ENCODE results near the gene DTX1.

The DTX1 gene

DNA sequence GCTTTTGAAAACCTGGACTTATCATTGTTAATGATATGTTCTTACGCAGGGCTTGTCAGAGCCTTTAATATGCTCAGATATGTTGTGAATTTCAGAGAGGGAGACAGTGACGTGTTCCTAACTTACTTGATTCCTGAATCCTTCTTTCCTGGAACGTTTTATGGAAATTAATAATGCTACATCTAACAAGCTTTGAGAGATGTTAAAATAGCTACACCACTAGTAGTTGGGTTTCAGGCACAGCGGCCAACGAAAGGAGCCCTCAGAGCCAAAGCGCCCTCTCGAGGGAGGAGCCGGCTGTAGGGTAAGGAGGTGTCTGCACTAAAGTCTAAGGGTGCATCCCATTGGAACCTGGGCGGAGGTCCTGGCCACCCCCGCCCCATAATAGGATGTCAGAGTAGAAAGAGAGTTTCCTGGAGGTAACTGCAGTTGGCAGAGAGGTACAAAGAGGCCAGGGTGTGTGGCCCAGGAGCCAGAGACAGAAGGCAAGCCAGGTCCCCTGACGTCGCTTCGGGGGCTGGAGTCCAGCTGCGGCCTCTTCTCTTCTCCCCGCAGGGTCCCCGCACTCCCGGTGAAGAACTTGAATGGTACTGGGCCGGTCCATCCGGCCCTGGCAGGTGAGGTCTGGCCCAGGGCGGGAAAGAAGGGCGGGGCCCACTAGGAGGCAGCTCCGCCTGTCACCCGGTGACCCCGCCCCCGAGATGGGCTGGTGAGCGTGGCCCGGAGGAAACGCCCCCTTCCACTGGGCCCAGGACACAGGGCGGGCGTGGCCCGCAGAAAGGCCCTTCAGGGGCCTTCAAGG, 36.3 kb downstream of the DTX1 start:
- ChIA-PET CTCF (interaction anchor here (0.7 to 1.6 kb wide), 5 partner anchors 9 to 86 kb away, joined by 3 to 6 read pairs (median 4); no protein-coding TSS in a partner anchor), POLR2A (interaction anchor here (0.7 kb wide), 1 partner anchor 685 kb away, joined by 4 read pairs; no protein-coding TSS in a partner anchor)
- Histone ChIP-seq H3K36me3 (ENCODE audit: control insufficient read depth in 2 of 2, insufficient read depth in 1 of 2, low read length in 2 of 2) (no peaks in the 10 kb centered on the region), H3K9me3 (ENCODE audit: control insufficient read depth, insufficient read depth, low read depth, low read length) (no peaks in the 10 kb centered on the region), H3K4me1 (ENCODE audit: control insufficient read depth, insufficient read depth, low read length) (no peaks in the 10 kb centered on the region), H3K27ac (ENCODE audit: extremely low read depth, low read depth, low read length) (no peak overlapping the region), H3K4me3 (ENCODE audit: low read depth, low read length) (no peak overlapping the region)
- peak; percentile 90 for TF ChIP-seq ZNF239 (tag by site-specific recombination; IDR thresholded peaks at IDR 0.05)
- TF ChIP-seq, protein P1, sequence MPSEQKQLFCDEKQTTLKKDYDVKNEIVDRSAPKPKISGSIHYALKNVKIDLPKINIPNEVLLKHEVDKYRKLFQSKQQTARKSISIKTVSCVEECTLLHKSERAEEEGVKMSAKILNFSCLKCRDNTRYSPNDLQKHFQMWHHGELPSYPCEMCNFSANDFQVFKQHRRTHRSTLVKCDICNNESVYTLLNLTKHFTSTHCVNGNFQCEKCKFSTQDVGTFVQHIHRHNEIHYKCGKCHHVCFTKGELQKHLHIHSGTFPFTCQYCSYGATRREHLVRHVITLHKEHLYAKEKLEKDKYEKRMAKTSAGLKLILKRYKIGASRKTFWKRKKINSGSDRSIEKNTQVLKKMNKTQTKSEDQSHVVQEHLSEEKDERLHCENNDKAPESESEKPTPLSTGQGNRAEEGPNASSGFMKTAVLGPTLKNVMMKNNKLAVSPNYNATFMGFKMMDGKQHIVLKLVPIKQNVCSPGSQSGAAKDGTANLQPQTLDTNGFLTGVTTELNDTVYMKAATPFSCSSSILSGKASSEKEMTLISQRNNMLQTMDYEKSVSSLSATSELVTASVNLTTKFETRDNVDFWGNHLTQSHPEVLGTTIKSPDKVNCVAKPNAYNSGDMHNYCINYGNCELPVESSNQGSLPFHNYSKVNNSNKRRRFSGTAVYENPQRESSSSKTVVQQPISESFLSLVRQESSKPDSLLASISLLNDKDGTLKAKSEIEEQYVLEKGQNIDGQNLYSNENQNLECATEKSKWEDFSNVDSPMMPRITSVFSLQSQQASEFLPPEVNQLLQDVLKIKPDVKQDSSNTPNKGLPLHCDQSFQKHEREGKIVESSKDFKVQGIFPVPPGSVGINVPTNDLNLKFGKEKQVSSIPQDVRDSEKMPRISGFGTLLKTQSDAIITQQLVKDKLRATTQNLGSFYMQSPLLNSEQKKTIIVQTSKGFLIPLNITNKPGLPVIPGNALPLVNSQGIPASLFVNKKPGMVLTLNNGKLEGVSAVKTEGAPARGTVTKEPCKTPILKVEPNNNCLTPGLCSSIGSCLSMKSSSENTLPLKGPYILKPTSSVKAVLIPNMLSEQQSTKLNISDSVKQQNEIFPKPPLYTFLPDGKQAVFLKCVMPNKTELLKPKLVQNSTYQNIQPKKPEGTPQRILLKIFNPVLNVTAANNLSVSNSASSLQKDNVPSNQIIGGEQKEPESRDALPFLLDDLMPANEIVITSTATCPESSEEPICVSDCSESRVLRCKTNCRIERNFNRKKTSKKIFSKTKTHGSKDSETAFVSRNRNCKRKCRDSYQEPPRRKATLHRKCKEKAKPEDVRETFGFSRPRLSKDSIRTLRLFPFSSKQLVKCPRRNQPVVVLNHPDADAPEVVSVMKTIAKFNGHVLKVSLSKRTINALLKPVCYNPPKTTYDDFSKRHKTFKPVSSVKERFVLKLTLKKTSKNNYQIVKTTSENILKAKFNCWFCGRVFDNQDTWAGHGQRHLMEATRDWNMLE (tag by site-specific recombination; conservative IDR thresholded peaks at IDR 0.05; ENCODE audit: low read depth), result no peak
- TF ChIP-seq KLF8 (tag by site-specific recombination; IDR thresholded peaks at IDR 0.05), result peak; percentile 55
- TF ChIP-seq, protein P2, sequence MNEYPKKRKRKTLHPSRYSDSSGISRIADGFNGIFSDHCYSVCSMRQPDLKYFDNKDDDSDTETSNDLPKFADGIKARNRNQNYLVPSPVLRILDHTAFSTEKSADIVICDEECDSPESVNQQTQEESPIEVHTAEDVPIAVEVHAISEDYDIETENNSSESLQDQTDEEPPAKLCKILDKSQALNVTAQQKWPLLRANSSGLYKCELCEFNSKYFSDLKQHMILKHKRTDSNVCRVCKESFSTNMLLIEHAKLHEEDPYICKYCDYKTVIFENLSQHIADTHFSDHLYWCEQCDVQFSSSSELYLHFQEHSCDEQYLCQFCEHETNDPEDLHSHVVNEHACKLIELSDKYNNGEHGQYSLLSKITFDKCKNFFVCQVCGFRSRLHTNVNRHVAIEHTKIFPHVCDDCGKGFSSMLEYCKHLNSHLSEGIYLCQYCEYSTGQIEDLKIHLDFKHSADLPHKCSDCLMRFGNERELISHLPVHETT (tag by site-specific recombination; IDR thresholded peaks at IDR 0.05), result no peak
- TF ChIP-seq KLF1 (tag by site-specific recombination; IDR thresholded peaks at IDR 0.05), result peak; percentile 93
- no peak for TF ChIP-seq ZNF311 (tag by site-specific recombination; IDR thresholded peaks at IDR 0.05; ENCODE audit: borderline replicate concordance)

DNA sequence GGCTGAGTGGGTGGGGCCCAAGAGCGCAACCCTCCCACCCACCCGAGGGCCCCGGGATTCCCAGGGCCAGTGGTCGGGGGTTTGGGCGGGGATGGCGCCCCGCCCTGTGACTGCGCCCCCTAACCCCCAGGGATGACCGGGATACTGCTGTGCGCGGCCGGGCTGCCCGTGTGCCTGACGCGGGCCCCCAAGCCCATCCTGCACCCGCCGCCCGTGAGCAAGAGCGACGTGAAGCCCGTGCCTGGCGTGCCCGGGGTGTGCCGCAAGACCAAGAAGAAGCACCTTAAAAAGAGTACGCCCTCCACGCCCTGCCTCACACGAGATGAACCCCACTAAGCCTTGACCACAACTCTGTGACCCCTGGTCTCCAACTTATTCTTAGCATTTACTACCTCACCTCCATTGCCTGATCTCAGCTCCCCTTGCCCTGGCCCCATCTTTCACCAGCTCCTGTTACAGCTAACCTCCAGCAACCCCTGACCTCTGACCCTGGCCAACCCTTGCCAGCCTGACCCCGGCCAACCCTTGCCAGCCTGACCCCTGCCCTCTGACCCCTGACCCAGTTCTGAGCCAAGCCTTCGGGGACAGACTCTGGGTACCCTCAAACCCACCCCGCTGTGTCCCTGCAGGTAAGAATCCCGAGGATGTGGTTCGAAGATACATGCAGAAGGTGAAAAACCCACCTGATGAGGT, 37.0 kb downstream of the DTX1 start:
- ChIA-PET CTCF (interaction anchor here (0.9 to 1.6 kb wide), 3 partner anchors 30 to 45 kb away, joined by 3 to 6 read pairs (median 4); no protein-coding TSS in a partner anchor), POLR2A (no interaction called here)
- no peaks in the 10 kb centered on the region for H3K9me3 ChIP-seq (ENCODE audit: control insufficient read depth, insufficient read depth, low read depth, low read length)
- TF ChIP-seq ZNF184 (tag by site-specific recombination; IDR thresholded peaks at IDR 0.05), result no peak
- no peak for TF ChIP-seq ZNF114 (tag by site-specific recombination; IDR thresholded peaks at IDR 0.05)
- no peak for TF ChIP-seq HOXA7 (CRISPR knock-in tag; IDR thresholded peaks at IDR 0.05; ENCODE audit: borderline replicate concordance)
- no peak for TF ChIP-seq ZNF24 (tag by site-specific recombination; IDR thresholded peaks at IDR 0.05)
- TF ChIP-seq, protein P3, sequence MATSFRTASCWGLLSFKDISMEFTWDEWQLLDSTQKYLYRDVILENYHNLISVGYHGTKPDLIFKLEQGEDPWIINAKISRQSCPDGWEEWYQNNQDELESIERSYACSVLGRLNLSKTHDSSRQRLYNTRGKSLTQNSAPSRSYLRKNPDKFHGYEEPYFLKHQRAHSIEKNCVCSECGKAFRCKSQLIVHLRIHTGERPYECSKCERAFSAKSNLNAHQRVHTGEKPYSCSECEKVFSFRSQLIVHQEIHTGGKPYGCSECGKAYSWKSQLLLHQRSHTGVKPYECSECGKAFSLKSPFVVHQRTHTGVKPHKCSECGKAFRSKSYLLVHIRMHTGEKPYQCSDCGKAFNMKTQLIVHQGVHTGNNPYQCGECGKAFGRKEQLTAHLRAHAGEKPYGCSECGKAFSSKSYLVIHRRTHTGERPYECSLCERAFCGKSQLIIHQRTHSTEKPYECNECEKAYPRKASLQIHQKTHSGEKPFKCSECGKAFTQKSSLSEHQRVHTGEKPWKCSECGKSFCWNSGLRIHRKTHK (tag by site-specific recombination; IDR thresholded peaks at IDR 0.05), result no peak
- TF ChIP-seq, protein P4, sequence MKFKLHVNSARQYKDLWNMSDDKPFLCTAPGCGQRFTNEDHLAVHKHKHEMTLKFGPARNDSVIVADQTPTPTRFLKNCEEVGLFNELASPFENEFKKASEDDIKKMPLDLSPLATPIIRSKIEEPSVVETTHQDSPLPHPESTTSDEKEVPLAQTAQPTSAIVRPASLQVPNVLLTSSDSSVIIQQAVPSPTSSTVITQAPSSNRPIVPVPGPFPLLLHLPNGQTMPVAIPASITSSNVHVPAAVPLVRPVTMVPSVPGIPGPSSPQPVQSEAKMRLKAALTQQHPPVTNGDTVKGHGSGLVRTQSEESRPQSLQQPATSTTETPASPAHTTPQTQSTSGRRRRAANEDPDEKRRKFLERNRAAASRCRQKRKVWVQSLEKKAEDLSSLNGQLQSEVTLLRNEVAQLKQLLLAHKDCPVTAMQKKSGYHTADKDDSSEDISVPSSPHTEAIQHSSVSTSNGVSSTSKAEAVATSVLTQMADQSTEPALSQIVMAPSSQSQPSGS (tag by site-specific recombination; IDR thresholded peaks at IDR 0.05; ENCODE audit: low read depth), result no peak
- no peak for TF ChIP-seq ZNF350 (tag by site-specific recombination; IDR thresholded peaks at IDR 0.05)
- no peak for TF ChIP-seq IKZF3 (tag by site-specific recombination; IDR thresholded peaks at IDR 0.05)
- no peak for TF ChIP-seq ZNF2 (tag by site-specific recombination; IDR thresholded peaks at IDR 0.05)
- no peaks in the 10 kb centered on the region for H3K36me3 ChIP-seq (ENCODE audit: control insufficient read depth in 2 of 2, insufficient read depth in 1 of 2, low read length in 2 of 2)
- no peak overlapping the region for H3K4me3 ChIP-seq (ENCODE audit: low read depth, low read length)
- H3K27ac ChIP-seq (ENCODE audit: extremely low read depth, low read depth, low read length), result no peak overlapping the region
- H3K4me1 ChIP-seq (ENCODE audit: control insufficient read depth, insufficient read depth, low read length), result no peaks in the 10 kb centered on the region

Measured in HEK293 (cell line).